Measurements from ENCODE around the gene AHNAK2.

- TF ChIP-seq CTCF (IDR thresholded peaks at IDR 0.05) = no peak
- TF ChIP-seq ZFX (IDR thresholded peaks at IDR 0.05; ENCODE audit: borderline replicate concordance) = no peak
Measured at GRCh38 chr14:104930526-104931303, 47.5 kb downstream of the AHNAK2 start.

Data from 22Rv1 (cell line).